ENCODE measurements around the gene ST7L.
"Not testable (repeated sequence)": the region's sequence is repeated elsewhere in the genome, so short reads cannot be mapped to it uniquely, and the experiment has no call there.

DNA sequence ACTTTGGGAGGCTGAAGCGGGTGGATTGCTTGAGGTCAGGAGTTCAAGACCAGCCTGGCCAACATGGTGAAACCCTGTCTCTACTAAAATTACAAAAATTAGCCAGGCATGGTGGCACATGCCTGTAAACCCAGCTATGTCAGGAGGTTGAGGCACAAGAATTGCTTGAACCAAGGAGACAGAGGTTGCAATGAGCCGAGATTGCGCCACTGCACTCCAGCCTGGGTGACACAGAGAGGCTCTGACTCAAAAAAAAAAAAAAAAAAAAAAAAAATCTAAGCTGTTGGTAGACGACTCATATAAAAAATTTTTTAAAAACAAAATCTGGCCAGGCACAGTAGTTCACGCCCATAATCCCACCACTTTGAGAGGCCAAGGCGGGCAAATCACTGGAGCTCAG lies 131.3 kb downstream of the ST7L start:
- TF ChIP-seq, protein P1, sequence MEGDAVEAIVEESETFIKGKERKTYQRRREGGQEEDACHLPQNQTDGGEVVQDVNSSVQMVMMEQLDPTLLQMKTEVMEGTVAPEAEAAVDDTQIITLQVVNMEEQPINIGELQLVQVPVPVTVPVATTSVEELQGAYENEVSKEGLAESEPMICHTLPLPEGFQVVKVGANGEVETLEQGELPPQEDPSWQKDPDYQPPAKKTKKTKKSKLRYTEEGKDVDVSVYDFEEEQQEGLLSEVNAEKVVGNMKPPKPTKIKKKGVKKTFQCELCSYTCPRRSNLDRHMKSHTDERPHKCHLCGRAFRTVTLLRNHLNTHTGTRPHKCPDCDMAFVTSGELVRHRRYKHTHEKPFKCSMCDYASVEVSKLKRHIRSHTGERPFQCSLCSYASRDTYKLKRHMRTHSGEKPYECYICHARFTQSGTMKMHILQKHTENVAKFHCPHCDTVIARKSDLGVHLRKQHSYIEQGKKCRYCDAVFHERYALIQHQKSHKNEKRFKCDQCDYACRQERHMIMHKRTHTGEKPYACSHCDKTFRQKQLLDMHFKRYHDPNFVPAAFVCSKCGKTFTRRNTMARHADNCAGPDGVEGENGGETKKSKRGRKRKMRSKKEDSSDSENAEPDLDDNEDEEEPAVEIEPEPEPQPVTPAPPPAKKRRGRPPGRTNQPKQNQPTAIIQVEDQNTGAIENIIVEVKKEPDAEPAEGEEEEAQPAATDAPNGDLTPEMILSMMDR (conservative IDR thresholded peaks at IDR 0.05; ENCODE audit: low read depth, low read length) = not testable (repeated sequence)
- not testable (repeated sequence) for TF ChIP-seq EZH2 (IDR thresholded peaks at IDR 0.05; ENCODE audit: low read length, unreplicated experiment)

All from PC-3 (cell line).